HG02943 (cell line): ENCODE results near the gene RNASEL.
"Not testable (repeated sequence)": the region's sequence is repeated elsewhere in the genome, so short reads cannot be mapped to it uniquely, and the experiment has no call there.

Source experiments
- ATAC-seq: cut with Tn5 transposase; IDR thresholded peaks from one replicate; pipeline ENCODE4 v1.9.1; 2021; ENCODE audit warnings: mild to moderate bottlenecking, low read depth, moderate library complexity; ENCODE audit not compliant: unreplicated experiment

RNASEL gene, protein sequence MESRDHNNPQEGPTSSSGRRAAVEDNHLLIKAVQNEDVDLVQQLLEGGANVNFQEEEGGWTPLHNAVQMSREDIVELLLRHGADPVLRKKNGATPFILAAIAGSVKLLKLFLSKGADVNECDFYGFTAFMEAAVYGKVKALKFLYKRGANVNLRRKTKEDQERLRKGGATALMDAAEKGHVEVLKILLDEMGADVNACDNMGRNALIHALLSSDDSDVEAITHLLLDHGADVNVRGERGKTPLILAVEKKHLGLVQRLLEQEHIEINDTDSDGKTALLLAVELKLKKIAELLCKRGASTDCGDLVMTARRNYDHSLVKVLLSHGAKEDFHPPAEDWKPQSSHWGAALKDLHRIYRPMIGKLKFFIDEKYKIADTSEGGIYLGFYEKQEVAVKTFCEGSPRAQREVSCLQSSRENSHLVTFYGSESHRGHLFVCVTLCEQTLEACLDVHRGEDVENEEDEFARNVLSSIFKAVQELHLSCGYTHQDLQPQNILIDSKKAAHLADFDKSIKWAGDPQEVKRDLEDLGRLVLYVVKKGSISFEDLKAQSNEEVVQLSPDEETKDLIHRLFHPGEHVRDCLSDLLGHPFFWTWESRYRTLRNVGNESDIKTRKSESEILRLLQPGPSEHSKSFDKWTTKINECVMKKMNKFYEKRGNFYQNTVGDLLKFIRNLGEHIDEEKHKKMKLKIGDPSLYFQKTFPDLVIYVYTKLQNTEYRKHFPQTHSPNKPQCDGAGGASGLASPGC

DNA sequence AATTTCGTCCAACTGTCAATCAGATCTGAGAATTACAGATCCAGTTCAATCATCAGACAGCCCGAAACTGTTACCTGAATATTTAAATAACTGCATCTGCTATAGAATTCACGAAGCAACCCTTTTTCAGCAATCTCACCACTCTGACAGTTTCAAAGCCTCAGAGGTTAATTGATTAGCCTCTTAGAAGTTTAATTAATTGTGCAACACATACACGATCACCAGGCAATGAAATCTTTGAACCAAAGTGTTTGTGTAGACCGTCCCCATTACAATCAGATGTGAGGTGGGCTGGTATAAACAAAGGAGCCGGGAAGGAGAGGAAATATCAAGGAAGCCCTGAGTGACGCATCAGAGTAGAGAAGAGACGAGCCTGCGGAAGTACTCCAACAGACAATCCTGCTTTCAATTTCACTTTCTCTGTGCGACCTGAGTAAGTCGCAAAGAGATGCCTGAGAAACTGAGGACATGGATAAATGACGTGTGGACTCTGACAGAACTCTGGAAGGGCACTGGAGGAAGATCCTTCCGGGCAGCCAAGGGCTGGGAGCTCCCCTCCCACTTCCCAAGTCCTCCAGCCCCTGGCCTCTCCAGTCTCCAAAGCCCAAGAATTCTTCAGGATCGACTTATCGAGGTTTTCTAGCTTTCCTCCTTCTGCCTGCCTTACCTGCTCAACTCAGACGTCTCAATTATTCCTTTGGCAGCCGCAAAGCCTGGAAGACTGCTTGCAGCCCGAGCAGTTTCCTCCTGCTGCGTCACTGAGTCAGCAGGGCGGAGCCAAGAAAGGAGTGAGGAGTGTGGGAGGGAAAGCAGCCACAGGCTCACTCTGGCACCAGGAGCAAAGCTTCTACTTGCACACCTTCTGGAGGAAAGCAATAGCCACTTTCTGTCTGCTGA is at the start of gene RNASEL:
Gene RNASEL (minus strand): TSS at position 757 of the 897 bp plus-strand sequence. CDS start 2,450 bp downstream, outside the sequence.
- ATAC-seq: peak; percentile 82

DNA sequence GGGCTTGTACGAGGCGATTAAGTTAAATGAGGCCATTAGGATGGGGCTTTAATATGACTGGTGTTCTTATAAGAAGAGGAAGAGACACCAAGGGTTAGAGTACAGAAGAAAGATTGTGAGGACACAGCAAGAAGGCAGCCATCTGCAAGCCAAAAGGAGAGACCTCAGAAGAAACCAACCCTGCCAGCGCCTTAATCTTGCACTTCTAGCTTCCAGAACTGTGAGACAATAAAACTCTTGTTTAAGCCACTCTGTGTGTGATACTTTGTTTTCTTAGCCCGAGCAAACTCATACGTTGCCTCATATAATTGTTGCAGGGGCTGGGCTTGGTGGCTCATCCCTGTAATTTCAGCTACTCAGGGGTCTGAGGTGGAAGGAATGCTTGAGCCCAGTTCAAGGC is 48.7 kb upstream of the RNASEL start:
- ATAC-seq: no peak

DNA sequence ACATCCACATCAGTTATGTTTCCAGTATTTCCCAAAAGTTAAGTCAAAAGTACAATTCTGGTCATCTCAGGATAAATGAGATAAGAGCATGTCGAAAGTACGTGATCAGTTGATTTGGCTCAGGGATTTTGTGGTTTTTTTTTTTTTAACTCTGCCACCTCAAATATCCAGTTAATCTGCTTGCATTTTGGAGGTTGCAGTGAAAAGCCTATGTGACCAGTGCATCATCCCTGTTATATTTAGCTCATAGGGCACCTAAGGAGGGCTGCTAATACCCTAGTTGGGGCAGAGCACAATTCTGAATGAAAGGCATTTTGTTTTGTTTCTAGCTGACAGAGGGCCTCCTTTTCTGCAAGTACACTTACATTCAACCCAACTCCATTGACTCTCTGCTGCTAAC is 46.8 kb upstream of the RNASEL start:
- ATAC-seq: no peak

DNA sequence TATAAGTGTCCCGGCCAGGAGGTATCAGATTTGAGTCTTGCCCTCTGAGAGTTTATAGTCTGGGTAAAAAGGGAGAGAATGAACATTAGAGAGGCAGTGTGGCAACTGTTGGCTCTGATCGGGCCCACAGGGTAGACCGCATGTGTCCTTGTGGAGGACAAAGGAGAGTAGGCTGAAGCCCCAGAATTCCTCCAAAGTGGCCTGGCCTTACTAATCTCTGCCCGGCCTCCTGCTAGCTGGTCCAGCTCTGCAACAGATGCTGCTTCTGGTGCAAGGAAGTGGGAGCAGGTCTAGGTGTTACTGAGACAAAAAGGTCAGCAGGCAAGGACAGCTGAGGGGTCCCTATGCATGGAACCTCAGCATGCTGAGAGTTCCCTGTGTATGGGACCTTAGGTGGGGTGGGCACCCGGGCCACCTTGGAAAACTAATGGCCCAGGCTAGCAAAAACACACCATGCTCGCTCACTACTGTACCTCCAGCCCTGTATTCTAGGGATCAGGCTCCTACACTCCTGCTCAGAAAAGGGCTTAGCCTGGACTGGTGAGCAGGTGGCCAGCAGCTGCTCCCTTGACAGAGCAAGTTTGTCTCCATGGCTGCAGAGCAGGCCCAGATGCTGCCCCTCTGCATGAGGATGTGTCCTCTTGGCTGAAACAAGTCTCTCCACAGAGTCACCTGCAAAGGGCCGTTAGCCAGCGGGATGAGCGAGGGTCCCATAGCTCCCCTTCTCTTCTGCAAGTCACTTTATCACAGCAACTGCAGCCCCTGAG is 45.4 kb upstream of the RNASEL start:
- ATAC-seq: no peak

DNA sequence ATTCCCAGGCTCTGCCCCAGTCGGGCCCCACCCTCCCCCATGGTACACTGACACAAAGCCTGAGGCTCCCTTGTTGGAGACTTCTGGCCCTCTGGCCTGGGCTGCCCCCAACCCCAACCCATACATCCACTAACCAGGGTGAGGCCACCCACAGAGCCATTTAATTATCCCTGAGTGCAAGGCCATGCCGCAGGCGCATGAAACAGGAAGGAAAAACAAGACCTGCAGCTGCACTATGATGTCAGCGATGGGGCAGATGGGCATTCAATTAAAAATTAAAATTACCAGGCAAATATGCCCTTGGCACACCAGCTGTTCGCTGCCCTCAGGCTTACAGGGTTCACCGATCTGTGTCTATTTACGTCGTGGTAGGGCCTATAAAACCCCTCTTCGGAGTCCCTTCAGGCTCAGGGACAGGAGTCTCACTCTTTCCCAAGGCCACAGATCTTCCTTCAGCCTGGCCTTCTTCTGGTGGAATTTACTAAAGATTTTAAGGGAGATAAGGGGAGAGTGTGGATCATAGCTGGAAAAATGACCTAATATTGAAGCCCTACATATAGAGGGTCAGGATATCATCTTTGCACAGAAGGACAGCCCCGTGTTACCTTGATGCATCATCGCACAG is 44.7 kb upstream of the RNASEL start:
- ATAC-seq: no peak

DNA sequence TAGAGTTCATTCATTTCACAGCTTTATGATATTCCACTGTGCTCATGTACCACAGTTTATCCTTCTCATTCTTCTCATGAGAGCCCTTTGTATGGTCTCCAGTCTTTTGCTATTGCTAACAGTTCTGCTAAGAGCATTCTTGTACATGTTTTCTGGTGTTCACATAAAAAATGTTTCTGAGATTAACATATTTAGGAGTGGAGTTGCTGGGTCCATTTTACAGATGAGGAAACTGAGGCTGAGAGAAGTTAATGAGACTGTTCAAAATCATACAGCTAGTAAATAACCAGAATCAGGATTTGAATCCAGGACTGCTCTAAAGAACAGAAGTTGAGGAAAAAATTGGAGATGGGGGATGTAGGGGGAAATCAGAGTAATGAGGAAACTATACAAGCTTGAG is 44.0 kb upstream of the RNASEL start:
- ATAC-seq: no peak

DNA sequence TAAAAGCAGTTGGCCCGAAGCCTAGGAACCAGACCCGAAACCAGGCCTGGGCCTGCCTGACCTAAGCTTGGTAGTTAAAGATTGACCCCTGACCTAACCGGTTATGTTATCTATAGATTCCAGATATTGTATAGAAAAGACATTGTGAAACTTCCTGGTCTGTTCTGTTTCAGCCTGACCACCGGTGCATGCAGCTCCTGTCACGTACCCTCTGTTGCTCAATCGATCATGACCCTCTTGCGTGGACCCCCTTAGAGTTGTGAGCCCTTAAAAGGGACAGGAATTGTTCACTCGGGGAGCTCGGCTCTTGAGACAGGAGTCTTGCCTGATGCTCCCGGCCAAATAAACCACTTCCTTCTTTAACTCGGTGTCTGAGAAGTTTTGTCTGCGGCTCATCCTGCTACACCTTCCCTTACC is 43.4 kb upstream of the RNASEL start:
- not testable (repeated sequence) for ATAC-seq

DNA sequence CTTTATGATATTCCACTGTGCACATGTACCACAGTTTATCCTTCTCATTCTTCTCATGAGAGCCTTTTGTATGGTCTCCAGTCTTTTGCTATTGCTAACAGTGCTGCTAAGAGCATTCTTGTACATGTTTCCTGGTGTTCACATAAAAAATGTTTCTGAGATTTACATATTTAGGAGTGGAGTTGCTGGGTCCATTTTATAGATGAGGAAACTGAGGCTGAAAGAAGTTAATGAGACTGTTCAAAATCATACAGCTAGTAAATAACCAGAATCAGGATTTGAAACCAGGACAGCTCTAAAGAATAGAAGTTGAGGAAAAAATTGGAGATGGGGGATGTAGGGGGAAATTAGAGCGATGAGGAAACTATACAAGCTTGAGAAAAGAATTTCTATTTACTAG is 42.9 kb upstream of the RNASEL start:
- ATAC-seq: no peak

DNA sequence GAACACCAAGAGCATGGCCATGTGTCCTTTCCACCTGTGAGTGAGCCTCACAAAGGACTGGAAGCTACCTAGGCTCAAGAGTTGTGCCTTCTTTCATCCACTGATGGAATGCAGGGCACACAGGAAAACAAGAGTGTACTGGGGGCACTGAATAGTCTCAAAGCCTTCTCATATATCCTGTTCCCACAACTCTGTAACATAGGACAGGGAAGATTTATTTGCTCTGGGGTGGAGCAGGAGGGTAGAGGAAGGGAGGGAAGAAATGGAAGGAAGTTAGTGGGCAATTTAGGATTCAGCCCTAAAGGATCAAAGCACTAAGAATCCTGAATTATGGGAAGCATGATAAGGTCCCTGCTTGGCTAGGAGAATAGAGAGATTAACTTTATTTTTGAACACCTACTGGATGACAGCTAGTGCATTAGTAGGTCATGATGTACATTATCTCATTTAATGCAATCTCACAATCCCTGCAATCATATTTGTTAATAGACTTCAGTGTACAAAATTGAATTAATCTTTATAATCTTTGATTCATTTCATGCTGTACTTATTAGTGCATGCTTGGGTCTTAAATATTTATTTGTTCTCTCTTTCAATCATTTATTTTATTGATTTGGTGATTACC is 42.1 kb upstream of the RNASEL start:
- ATAC-seq: no peak

DNA sequence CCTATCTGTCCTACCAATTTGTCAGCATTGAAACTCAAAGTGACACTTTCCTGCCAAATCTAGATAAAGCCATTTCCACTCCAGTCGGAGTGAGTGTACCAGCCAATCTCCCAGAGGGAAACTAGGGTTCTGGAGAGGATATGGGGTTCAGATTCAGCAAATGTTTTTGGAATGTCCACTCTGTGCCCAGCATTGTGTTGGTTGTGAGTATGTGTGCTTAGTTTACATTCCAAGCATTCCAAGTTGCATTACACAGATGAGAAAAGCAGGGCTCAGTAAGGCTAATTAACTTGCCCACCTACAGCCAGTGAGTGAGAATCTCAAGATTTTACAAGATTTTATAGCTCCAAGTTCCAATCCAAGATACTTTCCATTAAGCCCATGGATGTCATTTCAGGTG is 41.5 kb upstream of the RNASEL start:
- no peak for ATAC-seq

DNA sequence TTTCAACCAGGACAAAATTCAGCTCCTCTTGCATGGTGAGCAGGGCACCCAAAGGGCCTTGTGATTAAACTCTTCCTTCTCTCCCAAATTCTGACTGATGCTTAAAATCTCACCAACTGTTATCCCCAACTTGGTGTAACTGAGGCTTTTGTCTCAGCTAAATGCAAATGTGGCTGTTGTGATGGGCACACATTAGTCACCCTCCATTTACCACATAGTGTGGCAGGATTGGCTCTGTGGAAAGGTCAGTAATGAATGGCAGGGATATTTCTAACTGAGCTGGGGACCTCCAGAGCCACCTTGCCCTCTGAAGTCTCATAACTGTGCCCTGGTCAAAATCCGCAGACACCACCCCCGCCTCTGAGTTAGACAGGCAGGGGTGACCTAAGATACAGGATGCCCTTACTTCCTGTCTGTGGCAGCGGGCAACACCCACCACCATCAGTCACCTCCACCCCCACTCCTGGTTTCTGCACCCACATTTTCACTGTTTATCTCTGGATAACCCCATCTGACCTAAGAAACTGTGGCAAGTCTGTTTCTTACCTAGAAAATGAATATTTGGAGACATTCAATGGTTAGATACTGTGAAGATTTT is 40.5 kb upstream of the RNASEL start:
- ATAC-seq: peak; percentile 69

DNA sequence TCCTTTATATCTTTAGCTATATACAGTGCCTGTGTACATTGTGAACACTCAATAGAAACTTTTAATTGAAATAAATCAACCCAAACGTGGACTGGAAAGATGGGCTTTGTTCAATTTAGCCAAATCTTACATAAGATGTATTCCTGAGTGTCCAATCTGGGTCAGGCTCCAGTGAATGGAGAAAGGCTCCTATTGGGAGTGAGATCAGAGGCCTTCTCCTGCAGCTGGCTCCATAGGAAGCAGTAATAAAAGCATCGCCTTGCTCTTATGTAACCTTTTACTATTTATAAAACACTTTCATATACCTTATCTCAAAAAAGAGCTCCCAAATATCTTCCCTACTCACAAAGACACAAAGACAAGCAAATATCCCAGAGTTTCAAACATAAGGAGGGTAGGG is 40.0 kb upstream of the RNASEL start:
- no peak for ATAC-seq

DNA sequence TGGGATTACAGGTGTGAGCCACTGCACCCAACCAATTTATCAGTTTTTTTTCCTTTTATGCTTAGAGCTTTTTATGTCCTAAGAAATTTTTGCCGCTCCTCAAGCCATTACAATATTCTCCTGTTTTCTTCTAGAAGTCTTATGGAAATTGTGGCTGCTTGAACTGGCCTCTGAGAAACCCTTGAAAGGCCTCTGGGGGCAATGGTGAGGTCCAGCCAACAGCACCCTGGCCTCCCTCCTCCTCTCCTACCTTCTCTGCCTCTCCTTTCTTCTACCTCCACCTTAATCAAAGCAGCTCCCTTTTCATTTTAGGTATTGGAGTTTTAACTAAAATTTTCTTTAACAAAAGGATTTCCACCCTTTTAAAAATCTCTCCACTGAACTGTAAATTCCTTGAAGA is 39.6 kb upstream of the RNASEL start:
- no peak for ATAC-seq

DNA sequence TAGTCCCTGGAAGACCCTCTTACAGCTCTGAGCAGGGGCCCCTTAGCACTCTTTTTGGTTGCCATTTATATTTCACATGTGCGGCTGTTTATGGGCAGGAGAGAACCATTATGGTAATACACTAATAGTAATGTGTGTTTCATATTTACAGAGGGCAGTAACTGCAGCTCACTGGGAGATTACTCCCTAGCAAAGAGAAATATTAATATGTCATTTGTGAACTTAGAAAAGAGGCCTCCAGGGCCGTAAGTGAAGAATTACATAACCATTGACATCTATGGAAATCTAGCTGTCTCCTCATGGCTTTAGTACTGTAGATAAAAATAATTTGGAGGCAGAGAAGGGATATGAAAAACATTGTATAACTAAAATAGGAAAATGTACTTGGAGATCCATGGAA is 38.6 kb upstream of the RNASEL start:
- ATAC-seq: no peak

DNA sequence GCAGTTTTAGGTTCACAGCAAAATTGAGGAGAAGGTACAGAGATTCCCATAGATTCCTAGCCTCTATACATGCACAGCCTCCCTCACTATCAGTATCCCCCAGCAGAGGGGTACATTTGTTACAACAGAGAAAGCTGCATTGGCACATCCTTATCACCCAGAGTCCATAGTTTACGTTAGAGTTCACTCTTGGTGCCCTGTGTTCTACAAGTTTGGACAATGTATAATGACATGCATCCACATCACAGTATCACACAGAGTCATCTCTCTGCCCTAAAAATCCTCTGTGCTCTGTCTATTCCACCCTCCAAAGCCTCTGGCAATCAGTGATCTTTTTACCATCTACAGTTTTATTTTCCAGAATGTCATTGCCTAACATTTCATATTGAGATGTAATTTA is 37.5 kb upstream of the RNASEL start:
- no peak for ATAC-seq

DNA sequence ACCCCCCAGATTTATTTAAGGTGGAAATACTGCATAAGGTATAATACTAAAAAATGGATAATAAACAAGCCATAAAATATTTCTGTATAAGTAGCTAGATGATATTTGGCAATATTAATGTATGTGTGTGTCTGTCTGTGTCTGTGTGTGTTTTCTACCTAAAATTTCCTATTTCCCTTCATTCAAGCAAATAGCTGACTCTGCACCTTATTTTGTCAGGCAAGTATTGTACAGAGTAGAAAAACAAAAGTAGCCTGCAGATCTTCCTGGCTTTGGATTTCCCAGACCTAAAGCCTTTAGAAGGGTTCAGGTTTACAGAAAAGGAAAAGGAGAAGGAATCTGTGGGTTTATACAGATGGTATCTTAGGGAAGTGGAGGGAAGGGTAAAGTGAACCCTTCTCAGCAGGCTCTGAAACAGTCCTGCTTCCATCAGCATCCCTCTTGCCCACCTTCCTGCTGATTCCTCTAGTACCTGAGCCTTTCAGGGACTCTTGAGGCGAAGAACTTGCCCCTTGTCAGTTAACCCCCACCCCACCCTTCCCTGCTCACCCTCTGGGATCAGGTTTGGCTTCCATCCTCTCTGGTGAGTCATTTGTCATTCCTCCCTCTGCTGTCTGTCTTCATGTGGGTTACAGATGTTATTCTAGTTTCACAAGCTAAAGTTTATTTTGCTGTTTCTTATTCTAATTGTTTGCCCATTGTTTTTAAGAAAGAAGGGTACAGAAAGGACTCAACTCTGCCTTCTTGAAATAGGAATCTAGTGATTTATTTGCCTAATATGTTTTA is 36.9 kb upstream of the RNASEL start:
- ATAC-seq: no peak

DNA sequence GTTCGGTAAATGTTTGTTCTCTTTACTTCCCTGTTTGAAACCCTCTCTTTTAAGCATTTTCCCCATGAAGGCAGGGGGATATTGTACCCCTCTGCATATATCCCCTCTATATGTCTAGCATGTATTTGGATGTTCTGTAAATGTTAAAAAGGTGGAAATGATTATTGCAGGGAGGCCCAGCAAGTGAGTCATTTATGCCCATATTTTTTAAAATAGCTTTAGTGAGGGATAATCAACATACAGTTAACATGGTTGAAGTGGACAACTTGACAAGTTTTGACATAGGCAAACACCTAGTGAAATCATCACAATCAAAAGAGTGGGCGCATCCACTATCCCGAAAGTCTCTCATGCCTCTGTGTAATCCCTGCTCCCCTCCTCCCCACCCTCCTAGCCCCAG is 36.0 kb upstream of the RNASEL start:
- no peak for ATAC-seq

DNA sequence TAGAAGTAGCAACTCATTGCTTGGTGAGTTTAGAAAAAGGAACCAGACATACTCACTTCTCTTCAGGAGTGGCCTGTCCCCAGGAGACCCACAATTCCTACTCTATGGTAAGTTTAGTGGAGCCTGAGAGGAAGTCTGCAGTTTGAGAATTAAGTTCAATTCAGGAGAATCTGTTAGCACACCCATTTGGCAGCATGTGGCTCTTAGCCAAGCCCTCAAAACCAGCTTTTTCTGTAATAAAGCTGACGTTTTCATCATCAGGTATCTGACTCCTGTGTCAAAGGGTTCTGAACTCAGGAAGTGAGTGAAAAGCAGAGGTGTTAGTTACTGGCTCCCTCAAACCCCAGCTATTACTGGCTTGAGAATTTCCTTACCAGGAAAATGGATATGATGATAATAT is 35.5 kb upstream of the RNASEL start:
- no peak for ATAC-seq
